GM21717 (cell line): ENCODE data around the gene AUTS2.

Experiments
- ATAC-seq: cut with Tn5 transposase; IDR thresholded peaks from one replicate; pipeline ENCODE4 v1.9.1; 2021; ENCODE audit warnings: mild to moderate bottlenecking, moderate library complexity; ENCODE audit not compliant: unreplicated experiment

AUTS2 gene

DNA sequence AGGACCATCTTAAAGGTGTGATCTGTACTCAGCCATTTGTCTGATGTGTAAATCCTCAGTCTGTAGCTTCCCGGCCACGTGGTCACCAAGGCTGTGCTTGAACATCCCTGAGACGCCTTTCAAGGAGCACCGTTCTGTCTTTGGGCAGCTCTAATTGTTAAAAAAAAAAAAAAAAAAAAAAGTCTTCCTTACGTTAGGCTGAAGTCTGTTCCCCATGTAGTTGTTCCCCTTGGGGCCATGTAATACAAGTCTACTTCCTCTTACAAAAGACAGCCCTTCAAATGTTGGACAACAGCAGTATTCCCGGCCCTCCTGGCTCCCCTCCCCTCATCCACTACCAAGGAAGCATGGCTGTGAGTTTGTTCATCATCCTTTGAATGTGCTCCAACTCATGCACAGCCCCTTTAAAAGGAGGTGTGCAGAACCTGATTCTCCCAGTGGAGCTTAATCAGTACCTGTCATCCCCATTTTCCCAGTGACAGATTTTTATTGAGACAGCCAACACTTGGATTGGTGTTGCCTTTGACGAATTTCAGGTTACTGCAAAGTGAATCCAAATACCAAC lies 1141.5 kb downstream of the AUTS2 start:
- no peak for ATAC-seq

DNA sequence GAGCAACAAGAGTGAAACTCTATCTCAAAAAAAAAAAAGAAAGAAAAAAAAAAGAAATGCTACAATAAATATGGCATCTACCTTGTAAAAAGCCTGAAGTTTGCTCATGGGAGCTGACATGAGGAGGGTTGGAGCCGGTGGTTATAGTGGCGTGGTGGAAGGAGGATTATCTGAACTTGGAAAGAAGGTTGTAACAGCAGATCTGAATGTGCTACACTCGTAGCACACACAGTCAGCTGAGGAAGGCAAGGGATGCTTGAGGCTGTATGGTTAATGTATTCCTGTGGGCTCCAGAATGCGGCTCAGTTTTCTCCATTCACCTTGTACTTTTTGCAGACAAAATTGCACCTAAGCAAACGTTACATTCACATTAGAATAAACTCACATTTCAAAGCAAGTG lies 1143.4 kb downstream of the AUTS2 start:
- no peak for ATAC-seq

DNA sequence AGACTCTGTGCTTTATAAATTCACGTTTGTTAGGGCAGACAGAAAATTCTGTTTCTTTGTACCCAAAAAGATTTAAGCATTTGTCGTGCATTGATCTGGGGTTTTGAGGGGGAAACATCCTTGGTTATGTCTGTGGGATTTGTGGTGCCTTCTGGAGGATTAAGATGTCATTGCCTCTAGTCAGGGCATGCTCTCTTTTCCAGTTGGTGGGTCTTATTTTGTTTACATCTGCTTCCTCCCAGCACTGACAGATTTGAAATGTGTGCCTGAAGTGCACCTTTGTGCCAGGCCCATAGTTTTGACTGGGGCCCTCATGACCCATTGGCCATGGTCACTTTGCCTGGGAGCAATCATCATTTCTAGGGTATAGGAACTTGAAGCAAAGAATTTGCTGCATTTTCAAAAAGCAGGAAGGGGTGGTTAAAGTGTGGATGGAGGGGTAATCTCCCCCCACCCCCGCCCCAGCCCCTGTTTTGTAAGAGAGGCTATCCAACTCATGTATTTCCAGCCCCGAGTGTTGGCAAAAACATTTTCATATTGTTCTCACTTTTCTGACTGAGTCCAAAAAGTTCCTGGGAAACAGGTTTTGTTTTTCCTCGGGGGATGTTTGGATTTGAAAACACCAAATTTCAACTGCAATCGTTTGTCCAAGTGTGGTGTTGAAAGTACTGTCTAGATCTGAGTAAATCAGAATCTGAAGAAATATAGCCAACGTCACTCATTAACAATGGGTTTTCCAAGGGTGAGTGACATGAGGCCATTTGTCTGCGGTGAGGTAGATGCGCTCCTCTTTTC lies 1145.5 kb downstream of the AUTS2 start:
- ATAC-seq: no peak

DNA sequence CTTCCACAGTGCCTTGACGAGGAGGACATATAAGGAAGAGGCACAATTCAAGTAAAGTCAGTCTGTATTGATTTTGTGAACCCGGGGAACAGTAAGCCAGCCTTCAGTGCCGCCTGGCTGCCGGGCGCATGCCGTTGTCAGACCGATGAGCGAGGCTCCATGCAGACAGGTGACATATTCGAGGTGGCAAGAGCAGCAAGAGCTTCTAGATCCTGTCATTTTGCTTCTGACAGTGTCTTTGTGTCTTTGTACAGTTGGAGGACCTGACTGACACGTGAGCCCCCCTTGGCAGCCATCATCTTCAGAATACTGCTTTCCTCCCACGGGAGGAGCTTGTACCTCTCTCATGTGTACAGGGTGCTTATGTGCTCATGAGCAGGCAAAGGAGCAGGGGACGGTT lies 1146.2 kb downstream of the AUTS2 start:
- ATAC-seq: no peak

DNA sequence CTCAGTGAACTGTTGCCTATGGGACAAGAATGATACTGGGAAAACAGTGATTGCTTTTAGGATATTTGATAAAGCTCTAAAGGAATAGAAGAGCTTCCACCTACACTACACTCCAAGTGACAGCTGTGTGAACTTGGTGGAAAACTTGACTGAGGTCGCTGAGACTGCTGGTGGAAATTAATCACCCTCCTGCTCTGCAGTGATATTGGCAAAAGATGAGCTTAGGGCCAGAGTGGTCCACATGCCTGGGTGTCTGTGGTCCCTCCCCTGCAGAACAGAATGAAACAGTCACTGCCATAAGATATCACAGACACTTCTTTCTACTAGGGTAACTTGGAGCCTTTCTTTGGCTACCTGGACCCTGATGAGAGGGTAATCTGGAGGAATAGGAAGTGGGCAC lies 1151.6 kb downstream of the AUTS2 start:
- ATAC-seq: no peak

DNA sequence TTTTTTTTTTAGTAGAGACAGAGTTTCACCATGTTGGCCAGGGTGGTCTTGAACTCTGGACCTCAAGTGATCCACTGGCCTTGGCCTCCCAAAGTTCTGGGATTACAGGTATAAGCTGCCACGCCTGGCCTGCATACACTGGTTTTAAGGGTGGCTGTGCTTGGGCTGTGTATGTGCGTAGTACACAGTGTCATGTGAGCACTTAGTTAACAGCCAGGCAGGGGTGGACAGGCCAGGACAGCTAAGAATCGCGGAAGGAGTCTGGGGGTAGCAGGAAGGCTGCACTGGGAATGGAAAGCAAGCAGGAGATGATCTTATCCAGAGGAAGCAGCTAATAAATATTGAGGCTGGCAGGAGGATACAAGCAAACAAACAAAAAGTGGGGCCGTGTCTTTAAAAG lies 1153.6 kb downstream of the AUTS2 start:
- ATAC-seq: no peak

DNA sequence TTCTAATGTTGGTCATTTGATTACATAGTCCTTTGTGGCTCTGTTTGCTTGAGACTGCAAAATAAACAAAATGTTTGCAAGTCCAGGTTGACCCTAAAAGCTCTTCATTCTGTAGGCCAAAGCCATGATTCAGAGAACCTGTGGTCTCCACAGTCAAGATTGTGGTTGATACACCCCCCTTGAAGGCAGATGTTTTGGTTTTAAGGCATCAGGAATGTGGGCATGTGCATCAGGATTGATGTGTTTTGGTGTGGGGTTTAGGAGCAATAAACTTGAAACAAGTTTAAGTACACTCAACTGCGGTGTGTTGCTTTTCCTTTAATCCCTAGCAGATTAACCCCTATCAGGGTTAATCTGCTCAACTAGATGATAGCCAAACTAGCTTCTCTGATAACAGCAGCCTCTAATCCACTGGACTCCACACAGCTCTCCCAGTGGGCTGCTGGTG lies 1154.5 kb downstream of the AUTS2 start:
- ATAC-seq: no peak

DNA sequence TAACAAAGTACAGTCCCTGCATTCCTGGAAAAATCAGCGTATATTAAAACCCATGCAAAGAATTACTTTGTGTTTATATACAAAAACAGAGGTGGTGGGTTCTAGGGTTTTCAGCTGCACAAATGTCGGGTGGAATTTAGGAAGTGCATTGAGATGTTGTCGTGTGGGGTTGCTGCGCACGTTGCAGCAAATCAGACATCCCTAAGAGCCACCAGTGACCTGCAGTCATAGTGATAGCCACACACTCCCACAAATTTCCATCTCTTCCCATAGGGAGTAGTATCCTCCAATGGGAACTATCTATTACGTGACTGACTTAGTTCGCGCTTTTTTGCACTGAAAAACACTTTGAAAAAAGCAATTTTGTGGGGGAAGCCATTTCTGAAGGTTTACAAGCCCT lies 1158.5 kb downstream of the AUTS2 start:
- no peak for ATAC-seq

DNA sequence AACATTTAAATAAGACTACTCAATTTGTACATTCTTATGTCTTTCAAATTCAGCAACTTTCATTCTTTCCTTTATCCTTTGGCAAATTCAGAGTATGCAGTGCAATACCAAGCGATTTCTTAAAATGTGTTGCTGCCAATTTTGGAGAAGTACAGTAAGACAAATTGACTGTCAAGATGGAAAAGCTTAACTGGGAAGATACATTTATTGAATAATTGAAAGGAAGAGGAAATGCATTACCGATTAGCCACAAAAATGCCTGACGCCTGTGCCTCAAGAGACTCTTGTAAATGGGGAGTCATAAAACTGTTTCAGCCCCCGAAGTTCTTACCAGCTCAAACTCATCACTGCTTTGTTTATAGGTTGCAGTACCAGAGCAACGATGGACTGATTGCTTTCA lies 1160.4 kb downstream of the AUTS2 start:
- no peak for ATAC-seq

DNA sequence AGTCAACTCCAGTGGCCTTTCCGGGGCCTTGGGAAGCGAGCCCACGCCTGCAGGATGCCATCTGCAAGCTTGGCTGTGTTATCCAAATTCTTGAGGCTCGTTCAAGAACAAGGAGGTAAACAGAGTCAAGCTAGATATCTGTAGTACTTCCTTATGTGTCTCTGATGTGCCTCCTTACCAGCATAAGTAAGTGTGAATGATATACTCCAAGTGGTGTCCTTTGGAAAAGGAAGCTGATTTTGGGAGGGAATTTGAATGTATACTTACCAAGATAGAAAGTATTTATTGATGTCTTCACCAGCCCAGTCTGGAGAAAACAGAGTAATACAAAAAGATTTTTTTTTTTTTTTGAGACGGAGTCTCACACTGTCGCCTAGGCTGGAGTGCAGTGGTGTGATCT lies 1161.4 kb downstream of the AUTS2 start:
- no peak for ATAC-seq

DNA sequence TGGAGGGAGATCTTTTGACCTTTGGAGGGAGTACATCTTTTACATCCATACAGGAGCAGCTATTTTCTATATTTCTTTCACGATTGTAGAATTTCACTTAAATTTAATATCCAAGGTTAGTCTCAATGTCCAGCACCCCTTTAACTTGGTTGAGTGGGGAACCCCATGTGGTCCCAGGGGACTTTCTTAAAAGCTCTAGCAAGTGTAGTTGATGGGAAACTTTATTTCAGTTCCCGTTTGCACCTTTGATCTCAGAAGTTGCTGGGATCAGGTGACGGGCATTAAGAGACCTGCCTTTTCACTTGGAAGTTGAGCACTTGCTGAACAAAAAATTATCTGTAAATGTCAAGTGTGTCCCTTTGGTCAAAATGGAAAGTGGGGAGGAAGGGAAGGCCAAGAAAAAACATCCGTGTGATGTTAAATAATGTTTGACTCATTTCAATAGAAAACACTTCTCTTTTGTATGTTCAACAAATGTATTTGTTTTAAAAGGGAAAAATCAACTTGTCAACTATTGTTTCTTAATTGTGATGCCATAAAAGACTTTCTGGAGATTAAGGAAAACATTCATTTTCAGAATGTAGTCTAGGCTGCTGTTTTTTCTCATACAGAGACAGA lies 1163.5 kb downstream of the AUTS2 start:
- ATAC-seq: no peak

DNA sequence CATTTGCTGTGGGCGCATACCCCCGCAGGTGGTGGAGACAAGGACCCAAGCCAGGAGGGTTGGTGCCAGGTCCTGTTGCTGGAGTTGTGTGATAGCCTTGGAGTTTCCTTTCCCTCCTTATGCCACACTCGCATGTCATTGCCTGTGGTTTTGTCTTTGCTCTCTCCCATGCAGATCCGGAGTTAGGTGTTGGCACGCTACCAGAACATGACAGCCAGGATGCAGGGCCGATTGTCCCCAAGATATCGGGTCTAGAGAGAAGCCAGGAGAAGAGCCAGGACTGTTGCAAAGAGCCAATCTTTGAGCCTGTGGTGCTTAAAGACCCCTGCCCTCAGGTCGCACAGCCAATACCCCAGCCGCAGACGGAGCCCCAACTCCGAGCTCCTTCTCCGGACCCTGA lies 1164.4 kb downstream of the AUTS2 start:
- ATAC-seq: no peak

DNA sequence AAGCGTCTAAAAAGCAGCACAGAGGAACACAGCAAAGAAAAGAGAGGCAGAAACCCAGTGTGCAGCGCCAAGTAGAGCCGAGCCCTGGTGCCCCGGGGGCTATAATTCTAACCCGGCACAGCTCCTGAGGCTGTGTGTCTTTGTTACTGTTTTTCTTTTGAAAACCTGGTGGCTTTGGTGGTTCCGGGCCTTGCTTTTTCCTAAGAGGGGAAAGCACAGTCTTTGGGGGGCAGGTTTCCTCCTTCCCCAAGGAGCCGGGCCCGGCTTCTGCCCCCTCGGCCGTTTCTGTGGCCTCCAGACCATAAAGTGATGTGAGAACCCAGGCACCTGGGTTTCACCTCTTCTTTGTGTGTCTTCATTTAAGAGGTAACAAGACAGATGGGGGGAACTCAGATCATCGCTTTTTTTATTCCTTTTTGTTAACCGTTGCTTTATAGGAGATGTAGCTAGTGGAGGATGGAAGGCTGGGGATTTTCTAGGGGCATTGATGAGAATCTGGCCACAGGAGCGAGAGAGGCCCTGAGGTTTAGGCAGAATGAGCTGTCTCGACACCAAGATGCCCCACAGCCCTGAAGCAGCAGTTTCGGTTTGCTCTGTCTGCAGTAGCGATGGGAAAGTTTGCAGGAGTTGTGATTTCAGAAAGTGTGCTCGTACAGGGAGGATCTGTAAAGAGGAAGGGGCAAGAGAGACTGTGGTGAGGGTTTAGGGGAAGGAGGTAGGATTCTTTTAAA lies 1165.9 kb downstream of the AUTS2 start:
- ATAC-seq: peak; percentile 93

DNA sequence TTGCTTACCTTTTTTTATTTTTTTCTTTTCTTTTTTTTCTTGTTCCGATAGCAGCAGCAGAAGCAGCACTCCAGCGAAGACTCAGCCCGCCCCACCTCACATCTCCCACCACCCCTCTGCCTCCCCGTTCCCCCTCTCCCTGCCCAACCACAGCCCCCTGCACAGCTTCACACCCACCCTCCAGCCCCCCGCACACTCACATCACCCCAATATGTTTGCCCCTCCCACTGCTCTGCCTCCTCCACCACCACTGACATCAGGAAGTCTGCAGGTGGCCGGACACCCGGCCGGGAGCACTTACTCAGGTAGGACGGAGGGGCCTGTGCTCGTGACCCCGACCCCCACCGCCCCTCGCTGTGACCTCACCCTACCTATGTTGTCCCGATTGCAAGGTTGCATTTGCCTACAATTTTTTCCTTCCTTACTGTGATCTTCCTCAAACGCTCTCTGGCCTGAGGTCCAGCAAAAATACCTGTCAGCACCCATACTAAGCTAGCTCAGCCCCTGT lies 1166.5 kb downstream of the AUTS2 start:
- no peak for ATAC-seq

DNA sequence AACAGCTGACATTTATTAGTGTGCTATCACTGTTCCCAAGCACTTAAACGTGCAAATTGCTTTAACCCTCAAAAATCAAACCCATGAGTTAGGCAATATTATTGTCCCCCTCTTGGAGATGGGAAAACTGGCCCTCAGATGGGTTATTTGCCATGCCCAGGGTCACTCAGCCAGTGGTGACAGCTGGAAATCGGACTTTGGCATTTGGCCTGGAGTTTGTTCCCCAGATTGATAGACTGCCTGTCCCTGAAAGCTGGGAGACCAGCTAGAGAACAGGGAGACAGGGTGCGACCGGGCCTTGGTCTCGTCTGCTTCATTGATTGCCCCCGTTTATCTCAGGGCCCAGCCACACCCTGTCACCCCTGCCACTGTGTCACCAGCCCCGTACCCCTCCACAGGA lies 1167.4 kb downstream of the AUTS2 start:
- ATAC-seq: no peak

DNA sequence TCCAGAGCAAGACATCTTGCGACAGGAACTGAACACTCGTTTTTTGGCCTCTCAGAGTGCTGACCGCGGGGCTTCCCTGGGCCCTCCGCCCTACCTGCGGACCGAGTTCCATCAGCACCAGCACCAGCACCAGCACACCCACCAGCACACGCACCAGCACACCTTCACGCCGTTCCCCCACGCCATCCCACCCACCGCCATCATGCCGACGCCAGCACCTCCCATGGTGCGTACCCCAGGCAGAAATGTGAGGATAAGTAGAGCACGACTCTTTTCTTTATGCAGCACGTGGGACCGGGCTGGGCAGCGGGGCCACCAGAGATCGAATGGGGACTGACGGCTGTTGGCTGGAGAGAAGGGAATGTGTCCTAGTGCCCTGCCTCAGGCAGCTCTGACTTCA lies 1167.8 kb downstream of the AUTS2 start:
- no peak for ATAC-seq

DNA sequence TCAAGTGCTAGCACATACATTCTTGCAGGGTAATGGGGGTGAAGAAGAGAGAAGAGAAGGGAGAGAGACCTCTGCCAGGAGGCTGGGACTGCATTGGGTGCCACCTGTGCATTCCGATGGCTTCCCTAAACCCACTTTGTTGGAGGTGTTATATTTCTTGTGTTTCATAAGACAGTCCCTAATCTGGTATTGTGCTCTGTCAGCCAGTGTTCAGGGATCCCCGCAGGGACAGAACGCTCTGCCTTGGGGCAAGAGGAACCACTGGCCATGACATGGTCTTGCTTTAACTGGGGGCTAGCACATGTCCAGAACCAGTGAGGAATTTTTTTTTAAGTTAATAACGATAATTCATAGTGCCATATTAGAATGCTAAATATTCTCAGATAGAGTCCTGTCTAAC lies 1168.4 kb downstream of the AUTS2 start:
- ATAC-seq: no peak

DNA sequence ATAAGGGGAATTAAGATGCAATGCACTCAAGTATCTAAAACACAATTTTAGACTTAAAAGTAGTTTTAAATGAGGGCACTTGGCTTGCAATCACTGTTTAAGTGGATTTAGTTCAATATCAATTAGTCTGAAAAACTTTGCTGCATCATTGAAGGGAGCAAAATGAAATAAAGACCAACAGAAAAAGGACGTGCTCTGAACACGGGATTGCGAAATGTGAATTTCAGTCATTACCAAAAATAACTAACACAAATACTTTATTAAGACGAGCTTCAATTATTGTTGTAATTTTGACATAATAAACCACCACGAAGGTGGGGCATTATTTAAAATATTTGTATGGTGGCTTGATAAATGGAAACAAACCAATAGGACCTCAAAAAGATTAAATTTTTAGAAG lies 1171.9 kb downstream of the AUTS2 start:
- no peak for ATAC-seq

DNA sequence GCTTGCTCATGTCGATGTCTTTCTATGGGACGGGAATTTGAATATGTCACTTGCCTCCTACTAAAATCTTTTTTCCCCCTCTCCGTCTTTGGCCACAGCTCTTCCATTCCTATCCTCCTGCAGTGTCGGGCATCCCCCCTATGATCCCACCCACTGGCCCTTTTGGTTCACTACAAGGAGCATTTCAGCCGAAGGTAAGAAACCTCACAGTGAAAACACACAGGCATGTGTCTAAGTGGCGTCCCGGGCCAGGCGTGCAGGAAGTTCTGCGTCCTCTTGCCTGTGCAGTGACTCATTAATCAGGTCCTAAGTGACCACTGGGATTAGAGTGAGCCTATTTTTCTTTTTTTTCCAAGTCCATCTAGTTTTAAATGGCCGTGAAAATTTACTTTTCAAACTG lies 1173.2 kb downstream of the AUTS2 start:
- ATAC-seq: no peak

DNA sequence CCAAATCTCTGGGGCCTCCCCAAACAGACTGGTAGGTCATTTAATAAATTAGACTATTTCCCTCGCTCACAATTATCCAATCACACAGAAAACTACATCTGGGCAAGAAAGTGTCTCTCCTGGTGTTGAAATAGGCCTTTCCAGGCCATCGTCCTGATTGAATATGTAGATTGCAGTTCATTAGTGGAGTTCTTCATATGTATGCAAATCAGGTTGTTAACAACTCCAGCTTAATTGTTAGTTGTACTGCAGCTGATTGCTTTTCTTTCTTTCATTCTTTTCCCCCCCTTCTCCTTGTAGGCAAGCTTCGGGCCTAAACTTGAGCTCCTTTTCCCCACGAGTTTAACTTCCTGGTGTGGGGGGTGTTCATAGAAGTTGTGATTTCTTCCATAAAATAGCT lies 1174.6 kb downstream of the AUTS2 start:
- ATAC-seq: no peak

DNA sequence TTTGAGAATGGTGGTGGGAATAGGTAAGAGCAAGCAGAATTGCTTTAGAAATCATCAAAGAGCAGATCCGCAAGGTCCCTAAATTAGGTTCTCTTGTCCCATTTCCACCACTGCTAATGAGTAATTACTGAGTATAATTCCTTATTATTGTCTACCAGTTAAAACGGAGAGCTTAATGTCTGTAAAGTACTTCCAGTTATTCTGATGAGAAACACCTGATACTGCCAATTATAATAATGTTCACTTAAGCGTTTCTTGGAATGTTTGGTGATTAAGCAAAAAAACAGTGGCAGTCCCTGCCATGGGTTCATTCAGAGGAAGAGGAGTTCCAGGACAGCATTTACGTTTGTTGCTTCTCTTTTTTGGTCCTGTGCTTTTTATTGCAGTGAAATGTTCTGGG lies 1175.1 kb downstream of the AUTS2 start:
- no peak for ATAC-seq
